Keratinocyte (primary cell): ENCODE data around the gene ANXA3. TPM values are rescaled to one million over a fixed set of nuclear protein-coding genes. Genes with fewer than 3 reads are reported as not detected.
A peak's percentile ranks its signal among the peaks of the same experiment; 100 is the strongest.

Experiments
- DNase-seq: peaks from one replicate; pipeline ENCODE4 v3.0.0-alpha.2; 2011; ENCODE audit warnings: low read depth, missing footprints, low spot score
- FAIRE-seq: peaks from 2 replicates; lab custom pipeline; 2011; peaks lifted over from hg19 to GRCh38; lab: Jason Lieb, UNC
- H2AFZ ChIP-seq: 2 replicates; pipeline ENCODE4 v1.6.0; 2012; ENCODE audit warnings: low read length, control low read depth, inconsistent platforms; ENCODE audit not compliant: control insufficient read depth
- H3K27ac ChIP-seq: 2 replicates; pipeline ENCODE4 v1.5.1; 2011; ENCODE audit warnings: low read length; ENCODE audit not compliant: control insufficient read depth, insufficient read depth
- H3K27me3 ChIP-seq: 3 replicates; pipeline ENCODE4 v1.6.0; 2011; ENCODE audit warnings: low read length; ENCODE audit not compliant: control insufficient read depth, insufficient read depth; ENCODE audit errors: extremely low read depth
- H3K36me3 ChIP-seq, 2 experiments: 2 replicates in 1 of 2; 3 replicates in 1 of 2; pipeline ENCODE4 v1.5.1; 2011; ENCODE audit warnings: low read length in 2 of 2, mild to moderate bottlenecking in 1 of 2; ENCODE audit not compliant: control insufficient read depth in 2 of 2, insufficient read depth in 2 of 2; ENCODE audit errors: extremely low read depth in 1 of 2
- H3K4me1 ChIP-seq: 3 replicates; pipeline ENCODE4 v1.5.1; 2011; ENCODE audit warnings: low read length; ENCODE audit not compliant: control insufficient read depth, insufficient read depth; ENCODE audit errors: extremely low read depth
- H3K4me2 ChIP-seq: 3 replicates; pipeline ENCODE4 v1.6.0; 2011; ENCODE audit warnings: low read depth, low read length; ENCODE audit not compliant: control insufficient read depth, insufficient read depth; ENCODE audit errors: extremely low read depth
- H3K4me3 ChIP-seq, 3 experiments: fragments of 200-600 bp in 1 of 3; sonication (generic) in 1 of 3; 2 replicates in 2 of 3; 3 replicates in 1 of 3; pipeline ENCODE4 v1.5.1; 2011 to 2016; ENCODE audit warnings: low read length in 3 of 3, mild to moderate bottlenecking in 3 of 3, control low read depth in 2 of 3, inconsistent platforms in 1 of 3, low read depth in 1 of 3, mixed read lengths in 1 of 3, mixed run types in 1 of 3, moderate library complexity in 1 of 3; ENCODE audit not compliant: control insufficient read depth in 2 of 3, insufficient read depth in 2 of 3; ENCODE audit errors: extremely low read depth in 1 of 3
- H3K79me2 ChIP-seq: 2 replicates; pipeline ENCODE4 v1.6.0; 2012; ENCODE audit warnings: low read length; ENCODE audit not compliant: control insufficient read depth, insufficient read depth
- H3K9ac ChIP-seq: 3 replicates; pipeline ENCODE4 v1.6.0; 2011; ENCODE audit warnings: low read length; ENCODE audit not compliant: control insufficient read depth, insufficient read depth; ENCODE audit errors: extremely low read depth
- H3K9me1 ChIP-seq: 3 replicates; pipeline ENCODE4 v1.6.0; 2011; ENCODE audit warnings: low read length; ENCODE audit not compliant: control insufficient read depth, insufficient read depth; ENCODE audit errors: extremely low read depth
- H3K9me3 ChIP-seq: 2 replicates; pipeline ENCODE4 v1.5.1; 2012; ENCODE audit warnings: low read depth, low read length; ENCODE audit not compliant: control insufficient read depth
- H4K20me1 ChIP-seq: 3 replicates; pipeline ENCODE4 v1.6.0; 2011; ENCODE audit warnings: low read length; ENCODE audit not compliant: control insufficient read depth, insufficient read depth; ENCODE audit errors: extremely low read depth
- EZH2 ChIP-seq: IDR thresholded peaks from one replicate; pipeline ENCODE4 v1.6.1; 2012; ENCODE audit warnings: inconsistent platforms, mild to moderate bottlenecking, low read length, moderate library complexity
- dilution Hi-C: fragments of 300-500 bp; cut with MboI; formaldehyde crosslinking; loops from one replicate; pipeline ENCODE4 v1.7.0; 2020; ENCODE audit warnings: low sequenced_read_pairs; ENCODE audit not compliant: extremely low pct_ligation_motif_present
- polyA plus RNA-seq, 5 experiments: library from polyadenylated mRNA; depleted of rRNA in 3 of 5; stranded (reverse) in 3 of 5; stranded (forward) in 1 of 5; unstranded in 1 of 5; fragments of >200 nt; gene quantifications; 1 replicate in 1 of 5; 2 replicates in 3 of 5; 3 replicates in 1 of 5; pipeline versions ENCODE4 v1.2.1 to v1.2.3, GENCODE V29; 2011 to 2012; ENCODE audit warnings: missing spikeins in 2 of 5, low read depth in 1 of 5, low replicate concordance in 1 of 5
- TF ChIP-seq, protein P1 (sequence below), 3 experiments: IDR thresholded peaks in 1 of 3; conservative IDR thresholded peaks in 1 of 3; optimal IDR thresholded peaks in 1 of 3; 2 replicates in 2 of 3; 3 replicates in 1 of 3; pipeline versions ENCODE3 to v1.5.1; 2011; ENCODE audit warnings: low read length in 3 of 3, mild to moderate bottlenecking in 3 of 3, moderate library complexity in 2 of 3, control low read depth in 1 of 3, inconsistent platforms in 1 of 3; ENCODE audit not compliant: insufficient read depth in 2 of 3; ENCODE audit errors: extremely low read depth in 1 of 3

The ANXA3 gene
- polyA plus RNA-seq, 1 donor (not counting 4 experiments of a cell fraction or from before 2014, with no cell fraction given) = 463 TPM

GRCh38 chr4:78569306-78569821 is 17.8 kb downstream of the ANXA3 start:
- Histone ChIP-seq H3K36me3 (peaks cover 21 to 53% of the 10 kb centered on the region in 2 experiments), H4K20me1 (no peaks in the 10 kb centered on the region), H3K79me2 (peaks cover 45% of the 10 kb centered on the region), H3K27me3 (no peaks in the 10 kb centered on the region), H3K9me1 (no peaks in the 10 kb centered on the region), H3K4me1 (peaks cover 52% of the 10 kb centered on the region), H2AFZ (no peak overlapping the region), H3K4me3 (no peak overlapping the region), H3K9me3 (no peaks in the 10 kb centered on the region), H3K27ac (peak overlapping the region; percentile 77), H3K4me2 (peak overlapping the region; percentile 71), H3K9ac (peak overlapping the region; percentile 30)
- TF ChIP-seq, protein P1, sequence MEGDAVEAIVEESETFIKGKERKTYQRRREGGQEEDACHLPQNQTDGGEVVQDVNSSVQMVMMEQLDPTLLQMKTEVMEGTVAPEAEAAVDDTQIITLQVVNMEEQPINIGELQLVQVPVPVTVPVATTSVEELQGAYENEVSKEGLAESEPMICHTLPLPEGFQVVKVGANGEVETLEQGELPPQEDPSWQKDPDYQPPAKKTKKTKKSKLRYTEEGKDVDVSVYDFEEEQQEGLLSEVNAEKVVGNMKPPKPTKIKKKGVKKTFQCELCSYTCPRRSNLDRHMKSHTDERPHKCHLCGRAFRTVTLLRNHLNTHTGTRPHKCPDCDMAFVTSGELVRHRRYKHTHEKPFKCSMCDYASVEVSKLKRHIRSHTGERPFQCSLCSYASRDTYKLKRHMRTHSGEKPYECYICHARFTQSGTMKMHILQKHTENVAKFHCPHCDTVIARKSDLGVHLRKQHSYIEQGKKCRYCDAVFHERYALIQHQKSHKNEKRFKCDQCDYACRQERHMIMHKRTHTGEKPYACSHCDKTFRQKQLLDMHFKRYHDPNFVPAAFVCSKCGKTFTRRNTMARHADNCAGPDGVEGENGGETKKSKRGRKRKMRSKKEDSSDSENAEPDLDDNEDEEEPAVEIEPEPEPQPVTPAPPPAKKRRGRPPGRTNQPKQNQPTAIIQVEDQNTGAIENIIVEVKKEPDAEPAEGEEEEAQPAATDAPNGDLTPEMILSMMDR (optimal IDR thresholded peaks at IDR 0.05 in 1 of 3, IDR thresholded peaks at IDR 0.05 in 1 of 3, conservative IDR thresholded peaks at IDR 0.05 in 1 of 3; ENCODE audit: extremely low read depth in 1 of 3, insufficient read depth in 2 of 3, low read length in 3 of 3) = no peak
- dilution Hi-C loops = no loop called here
- FAIRE-seq (peak; percentile 97), DNase-seq (peak; percentile 78)

DNA sequence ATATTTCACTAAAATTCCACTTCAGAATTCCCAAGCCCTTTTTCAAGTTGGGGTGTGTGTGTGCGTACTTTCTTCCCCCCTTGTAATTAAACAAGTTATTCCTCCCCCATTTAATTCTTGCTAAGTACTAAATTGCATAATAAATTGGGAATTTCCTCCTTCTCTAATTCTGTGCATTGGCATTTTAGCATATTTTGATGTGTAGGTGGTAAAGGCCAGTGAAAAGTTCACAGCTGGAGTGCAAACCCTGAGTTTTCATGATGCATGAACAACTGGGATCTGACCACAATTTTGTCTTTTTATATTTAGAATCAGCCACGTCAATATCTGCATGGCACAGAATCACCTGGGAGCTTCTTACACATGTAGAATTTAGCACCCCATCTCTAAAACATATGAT is 18.5 kb downstream of the ANXA3 start:
- Histone ChIP-seq H3K4me1 (peaks cover 45% of the 10 kb centered on the region), H3K79me2 (peaks cover 46% of the 10 kb centered on the region), H2AFZ (no peak overlapping the region), H3K9me1 (no peaks in the 10 kb centered on the region), H4K20me1 (no peaks in the 10 kb centered on the region), H3K4me2 (no peak overlapping the region), H3K4me3 (no peak overlapping the region), H3K27me3 (no peaks in the 10 kb centered on the region), H3K36me3 (peaks cover 19 to 55% of the 10 kb centered on the region in 2 experiments), H3K27ac (no peak overlapping the region), H3K9me3 (no peaks in the 10 kb centered on the region), H3K9ac (no peak overlapping the region)
- DNase-seq (no peak), FAIRE-seq (no peak)
- dilution Hi-C loops = no loop called here
- TF ChIP-seq, protein P1 (optimal IDR thresholded peaks at IDR 0.05 in 1 of 3, IDR thresholded peaks at IDR 0.05 in 1 of 3, conservative IDR thresholded peaks at IDR 0.05 in 1 of 3; ENCODE audit: extremely low read depth in 1 of 3, insufficient read depth in 2 of 3, low read length in 3 of 3) = no peak
- no peak for TF ChIP-seq EZH2
